DMS53 (cell line): ENCODE measurements around the gene SINHCAF.

Experiments used
- DNase-seq: peaks from one replicate; lab custom pipeline; 2025; lab: John Stamatoyannopoulos, UW

The SINHCAF gene

GRCh38 chr12:31233061-31233730 is 92.8 kb downstream of the SINHCAF start:
- no peak for DNase-seq

DNA sequence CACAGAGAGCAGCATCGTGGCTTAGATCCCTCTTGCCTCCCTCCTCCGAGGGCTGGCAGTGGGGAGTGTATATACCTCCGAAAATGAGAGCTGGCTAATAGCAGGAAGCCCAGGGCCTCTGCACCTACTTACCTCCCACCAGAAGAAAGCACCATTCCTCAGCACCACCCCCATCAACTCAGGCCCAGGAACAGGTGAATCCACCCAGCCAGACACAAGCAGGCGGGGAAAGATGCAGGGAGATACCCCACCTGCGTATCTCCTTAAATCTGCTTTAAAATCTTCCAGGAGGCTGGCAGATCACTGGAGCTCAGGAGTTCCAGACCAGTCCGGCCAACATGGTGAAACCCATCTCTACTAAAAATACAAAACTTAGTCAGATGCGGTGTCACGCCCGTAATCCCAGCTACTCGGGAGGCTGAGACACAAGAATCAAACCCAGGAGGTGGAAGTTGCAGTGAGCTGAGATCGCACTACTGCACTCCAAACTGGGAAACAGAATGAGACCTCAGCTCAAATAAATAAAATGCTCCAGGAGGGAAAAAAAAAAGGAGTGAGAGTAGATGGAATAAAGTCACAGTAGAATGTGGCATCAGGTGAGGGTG is 93.5 kb downstream of the SINHCAF start:
- DNase-seq: no peak

GRCh38 chr12:31231611-31232360 is 94.2 kb downstream of the SINHCAF start:
- DNase-seq: no peak
